HG02884 (cell line): ENCODE results near the gene SLC35C1.

ENCODE experiments used
- ATAC-seq: cut with Tn5 transposase; IDR thresholded peaks from one replicate; pipeline ENCODE4 v1.9.1; 2021; ENCODE audit warnings: mild to moderate bottlenecking, moderate library complexity; ENCODE audit not compliant: unreplicated experiment

SLC35C1 gene

DNA sequence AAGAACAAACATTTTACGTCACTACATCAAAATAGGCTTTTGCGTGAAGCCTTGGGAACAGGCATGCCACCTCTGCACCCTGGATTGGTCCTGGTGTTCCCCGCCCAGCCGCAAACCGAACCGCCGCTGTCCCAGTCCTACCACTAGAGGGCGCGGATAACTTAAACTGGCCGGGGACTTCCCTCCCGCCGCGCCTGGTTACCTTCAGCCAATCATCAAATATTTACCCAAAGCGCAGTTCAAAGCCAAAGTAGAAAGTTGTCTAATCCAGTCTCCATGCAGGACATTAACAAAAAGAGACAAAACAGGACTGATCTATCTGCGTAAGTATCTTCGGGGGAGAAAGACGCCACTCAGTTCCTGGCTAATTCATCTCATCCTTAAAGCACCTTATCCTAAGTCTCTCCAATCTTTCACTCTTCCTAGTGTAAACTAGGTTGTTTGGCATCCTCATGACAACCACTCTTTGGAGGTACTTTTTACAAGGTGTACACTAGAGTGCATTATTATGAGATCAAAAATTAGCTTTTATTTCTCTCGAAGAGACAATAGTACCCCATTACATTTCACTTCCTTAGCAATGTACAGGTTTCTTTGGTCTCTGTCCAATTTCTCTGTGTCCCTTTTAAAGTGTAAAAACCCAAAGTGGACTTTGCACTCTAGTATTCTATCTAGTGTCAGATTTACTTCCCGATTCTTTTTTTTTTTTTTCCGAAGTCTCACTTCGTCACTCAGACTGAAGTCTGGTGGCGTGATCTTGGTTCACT lies 38.4 kb downstream of the SLC35C1 start:
- ATAC-seq = no peak

DNA sequence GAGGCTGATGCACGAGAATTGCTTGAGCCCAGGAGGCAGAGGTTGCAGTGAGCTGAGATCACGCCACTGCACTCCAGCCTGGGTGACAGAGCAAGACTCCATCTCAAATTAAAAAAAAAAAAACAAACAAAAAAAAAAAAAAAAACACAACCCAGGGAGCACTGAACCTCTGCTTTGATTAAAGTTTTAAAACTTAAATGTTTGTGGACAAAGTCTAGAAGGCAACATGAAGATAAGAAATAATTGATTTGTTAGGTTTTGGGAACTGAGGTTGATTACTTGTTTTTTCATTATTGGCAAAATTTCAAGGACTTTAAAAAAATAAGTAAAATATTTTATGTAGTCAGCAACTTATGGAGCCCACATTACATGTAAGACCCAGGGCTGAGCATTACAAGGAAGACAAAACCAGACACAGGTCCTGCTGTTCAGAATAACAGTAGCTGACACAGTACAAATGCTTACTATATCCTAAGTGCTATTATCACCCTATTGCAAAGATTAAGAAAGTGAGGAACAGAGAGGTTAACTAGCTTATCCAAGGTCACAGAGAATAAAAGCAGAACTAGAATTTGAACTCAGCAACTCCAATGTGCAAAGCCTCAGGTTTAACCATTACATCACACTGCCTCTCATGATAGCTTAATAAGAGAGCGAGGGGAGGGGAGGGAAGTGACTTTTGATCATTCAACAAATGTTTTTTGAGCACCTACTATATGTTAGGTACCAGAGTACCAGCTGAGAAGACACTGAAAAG lies 40.1 kb downstream of the SLC35C1 start:
- no peak for ATAC-seq

DNA sequence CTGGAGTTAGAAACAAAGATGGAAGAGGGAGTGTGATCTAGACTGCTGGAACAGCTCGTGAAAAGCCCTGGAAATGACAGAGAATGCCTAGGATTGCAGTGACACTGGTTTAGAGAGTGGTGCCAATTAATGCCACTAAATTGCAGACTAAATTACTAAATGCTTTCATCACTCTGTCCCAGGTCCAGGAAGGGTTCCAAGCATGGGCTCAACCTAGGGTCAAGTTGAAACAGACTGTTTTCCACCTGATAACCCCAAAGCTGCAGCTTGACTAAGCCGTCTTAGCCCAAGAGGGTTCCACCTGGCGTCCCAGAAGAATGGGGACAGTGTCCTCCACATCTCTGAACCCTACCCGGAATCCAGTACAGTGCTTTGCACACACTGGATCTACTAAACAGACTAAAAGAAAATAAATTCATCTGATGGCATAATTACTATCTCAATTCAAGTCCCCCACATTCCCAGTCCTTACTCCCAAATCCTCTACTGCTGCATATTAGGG lies 41.3 kb downstream of the SLC35C1 start:
- ATAC-seq = no peak

DNA sequence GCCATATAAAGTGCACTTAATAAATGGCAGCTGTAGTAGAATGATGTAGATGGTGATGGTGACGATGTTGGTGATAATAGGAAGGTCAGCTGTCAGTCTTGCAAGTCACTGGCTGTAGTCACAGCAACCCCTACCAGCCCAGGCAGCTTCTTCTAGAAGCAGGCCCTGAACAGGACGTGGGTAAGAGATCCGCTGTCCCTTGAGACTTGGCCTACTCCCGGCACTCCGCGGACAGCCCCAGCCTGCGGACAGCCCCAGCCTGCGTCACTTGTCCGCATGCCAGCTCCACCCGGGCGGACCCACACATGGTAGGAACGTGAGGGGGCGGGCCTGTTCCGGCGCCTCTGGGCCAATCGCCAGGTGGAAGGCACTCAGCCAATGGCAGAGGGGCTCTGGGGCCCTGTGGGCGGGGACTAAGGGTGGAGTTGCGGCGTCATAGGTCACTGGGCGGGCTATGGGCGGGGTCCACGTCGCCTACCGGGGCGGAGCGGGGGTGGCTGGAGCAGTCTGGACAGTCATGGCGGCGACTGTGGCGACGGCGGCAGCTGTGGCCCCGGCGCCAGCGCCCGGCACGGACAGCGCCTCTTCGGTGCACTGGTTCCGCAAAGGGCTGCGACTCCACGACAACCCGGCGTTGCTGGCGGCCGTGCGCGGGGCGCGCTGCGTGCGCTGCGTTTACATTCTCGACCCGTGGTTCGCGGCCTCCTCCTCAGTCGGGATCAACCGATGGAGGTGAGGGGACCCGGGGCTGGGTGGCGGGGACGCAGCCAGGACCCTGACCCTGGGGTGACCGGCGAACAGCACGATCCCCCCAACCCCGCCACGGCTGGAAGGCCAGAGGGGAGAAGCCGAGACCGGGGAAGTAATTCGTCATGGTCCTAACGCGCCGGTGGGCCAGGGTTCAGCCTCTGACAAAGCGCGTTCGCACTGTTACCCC lies 42.3 kb downstream of the SLC35C1 start, which contains the start of gene CRY2:
Gene CRY2 (plus strand): TSS at position 502 of the 937 bp plus-strand sequence. CDS start 16 bp downstream, at position 518.
- ATAC-seq = peak; percentile 87

DNA sequence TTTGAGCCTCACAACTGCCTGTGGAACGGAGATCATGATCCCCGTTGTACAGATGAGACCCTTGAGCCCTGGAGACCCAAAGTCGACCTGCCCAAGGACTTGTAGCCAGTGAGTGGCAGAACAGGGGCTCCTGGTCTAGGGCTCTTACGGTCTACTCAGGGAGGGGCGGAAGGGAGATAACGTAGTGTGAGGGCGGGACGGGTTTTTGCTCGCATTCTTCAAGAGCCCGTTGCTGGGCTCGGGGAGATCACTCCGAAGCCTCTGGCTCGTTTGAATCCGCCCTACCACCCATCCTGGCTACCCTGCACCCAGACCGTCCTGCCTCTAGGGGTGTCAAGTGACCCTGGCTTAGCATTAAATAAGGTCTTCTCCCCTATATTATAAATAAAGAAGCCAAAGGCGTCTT lies 43.0 kb downstream of the SLC35C1 start:
- ATAC-seq = peak; percentile 23

DNA sequence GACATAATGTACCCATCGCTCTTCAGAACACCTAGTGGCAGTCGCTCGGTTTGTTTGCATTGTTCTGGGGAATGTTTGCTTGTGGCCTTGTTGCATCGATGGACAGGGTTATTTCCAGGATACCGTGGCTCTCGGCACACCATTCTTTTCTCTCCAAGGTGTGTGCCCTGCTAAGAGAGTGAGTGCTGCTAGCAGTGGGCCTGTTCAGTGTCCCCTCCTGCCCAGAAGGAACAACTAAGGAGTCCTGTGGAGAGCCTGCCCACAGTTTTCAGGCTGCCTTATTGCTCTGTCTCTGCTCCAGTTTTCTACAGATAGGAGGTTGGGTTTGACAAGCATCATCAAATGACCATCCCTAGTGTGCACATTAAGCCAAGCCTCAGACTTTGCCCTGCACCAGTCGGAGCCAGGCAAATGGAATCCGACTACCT lies 43.7 kb downstream of the SLC35C1 start:
- ATAC-seq = no peak

DNA sequence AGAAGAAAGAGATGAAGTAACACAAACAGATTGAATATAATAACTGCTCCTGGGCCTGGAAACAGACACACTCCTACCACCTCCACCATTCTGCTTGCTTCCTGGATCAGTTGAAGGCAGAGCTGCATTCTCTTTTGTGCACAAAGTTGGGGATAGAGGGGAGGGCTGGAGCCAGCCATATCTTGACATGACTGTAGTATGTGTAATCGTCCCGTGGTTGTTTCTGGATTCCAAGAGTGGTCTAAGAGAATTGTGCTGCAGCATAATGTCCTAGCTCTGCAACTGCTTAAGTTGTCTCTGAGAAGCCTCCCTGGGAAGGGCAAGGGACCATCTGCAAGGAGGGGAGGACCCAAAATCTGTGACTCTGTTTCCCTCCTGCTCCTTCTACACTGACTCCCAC lies 45.5 kb downstream of the SLC35C1 start:
- ATAC-seq = no peak

DNA sequence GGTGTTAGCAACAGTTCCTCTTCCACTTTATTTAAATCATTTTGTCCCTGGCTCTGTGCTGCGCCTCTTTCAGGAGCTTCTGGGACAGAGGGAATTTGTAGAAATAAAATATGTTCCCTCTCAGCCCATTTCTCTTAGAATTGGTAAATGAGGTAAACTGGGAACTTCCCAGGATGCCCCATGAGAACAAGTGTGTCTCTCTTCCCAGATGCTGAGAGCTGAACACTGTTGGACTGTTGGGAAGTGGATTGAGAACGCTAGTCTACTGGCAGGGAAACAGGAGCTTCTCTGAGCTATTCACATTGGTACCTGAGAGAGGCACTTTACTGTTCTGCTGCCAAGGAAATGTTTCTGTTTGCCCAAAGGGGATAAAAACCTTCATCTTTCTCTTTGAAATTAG lies 46.3 kb downstream of the SLC35C1 start:
- ATAC-seq = no peak

DNA sequence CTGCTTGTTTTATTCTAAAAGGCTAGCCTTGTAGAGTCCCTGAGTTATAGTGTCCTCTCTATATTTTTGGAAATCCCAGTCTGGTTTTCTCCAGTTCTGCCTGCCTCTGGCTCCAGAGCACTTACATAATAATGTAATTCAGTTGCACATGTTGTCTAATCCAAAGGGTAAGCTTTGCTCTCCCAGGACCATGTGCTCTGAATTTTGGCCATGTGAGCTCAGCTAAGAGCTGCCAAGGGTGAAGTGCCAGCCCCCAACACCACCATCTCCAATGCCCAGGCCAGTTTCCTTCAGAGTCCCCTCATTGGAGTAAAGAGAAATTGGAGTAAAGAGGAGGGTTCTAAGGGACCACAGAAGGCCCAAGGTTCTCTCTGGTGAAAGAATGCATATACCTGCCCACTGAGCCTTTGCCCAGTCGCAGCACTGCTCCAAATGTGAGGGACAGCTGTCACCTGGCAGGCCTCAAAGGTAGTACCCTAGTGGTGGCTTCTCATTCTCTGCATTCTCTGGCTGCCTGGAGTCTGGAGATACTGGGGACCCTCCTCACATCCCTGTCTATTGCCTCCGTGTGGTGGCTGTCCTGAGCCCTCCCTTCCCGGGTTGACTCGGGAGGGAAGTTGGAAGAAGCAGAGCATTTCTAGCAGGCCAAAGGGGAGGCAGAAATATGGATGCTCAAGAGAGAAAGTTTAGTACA lies 47.2 kb downstream of the SLC35C1 start:
- ATAC-seq = no peak

DNA sequence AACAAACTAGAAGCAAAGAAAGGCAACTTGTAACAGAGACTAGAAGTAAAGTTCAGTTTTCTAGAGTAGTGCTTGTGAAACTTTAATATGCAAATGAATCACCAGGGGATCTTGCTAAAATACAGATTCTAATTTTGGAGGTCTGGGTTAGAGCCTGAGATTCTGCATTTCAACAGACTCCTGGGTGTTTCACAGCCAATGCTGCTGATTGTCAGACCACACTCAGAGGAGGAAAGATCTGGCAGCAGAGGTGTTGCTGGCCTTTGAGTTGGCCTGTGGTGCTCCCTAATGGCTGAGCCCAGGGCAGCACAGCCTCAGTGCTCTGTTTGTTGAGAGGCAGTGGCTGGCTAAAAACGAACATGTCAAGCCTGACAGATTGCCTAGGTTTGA lies 47.8 kb downstream of the SLC35C1 start:
- ATAC-seq = no peak

DNA sequence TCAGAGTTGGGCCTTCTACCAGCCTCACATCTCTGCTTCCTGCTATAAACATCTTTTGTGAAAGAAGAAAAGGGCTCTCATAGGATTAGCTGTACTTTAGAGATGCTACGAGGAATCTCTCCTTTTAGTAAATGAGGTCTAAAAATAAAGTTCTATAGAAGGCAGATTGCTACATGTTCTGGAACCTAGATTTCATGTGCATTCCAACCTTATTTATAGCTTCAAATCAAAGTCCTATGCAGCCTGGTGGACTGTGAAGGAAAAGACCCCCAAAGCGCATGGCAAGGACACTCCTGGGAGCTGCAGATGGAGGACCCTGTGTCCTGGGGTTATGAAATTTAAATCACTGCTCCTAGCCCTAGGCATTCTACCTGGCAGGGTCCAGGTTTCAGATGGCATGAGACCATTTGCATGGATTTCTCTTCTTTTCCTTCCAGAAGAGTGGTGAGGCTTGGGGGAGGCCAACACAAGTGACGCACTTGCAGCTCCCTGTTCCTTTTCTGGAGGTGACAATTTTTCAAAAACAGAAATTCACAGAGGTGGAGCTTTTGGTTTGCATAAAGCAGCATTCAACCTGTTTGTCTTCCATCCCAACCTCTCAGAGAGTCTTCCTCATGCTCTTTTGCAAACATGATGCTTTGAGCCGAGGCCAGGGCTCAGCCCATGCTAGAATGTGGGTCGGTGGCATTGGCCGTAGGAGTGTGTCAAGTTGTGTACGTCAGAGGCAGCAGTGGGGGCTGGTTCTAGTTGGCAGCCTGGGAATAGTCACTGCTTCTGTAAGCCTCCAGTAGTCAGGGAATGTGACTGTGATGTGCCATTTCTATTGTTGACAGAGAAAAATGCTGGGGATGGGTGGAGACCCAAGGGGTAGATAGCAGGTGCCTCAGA lies 48.6 kb downstream of the SLC35C1 start:
- ATAC-seq = no peak

DNA sequence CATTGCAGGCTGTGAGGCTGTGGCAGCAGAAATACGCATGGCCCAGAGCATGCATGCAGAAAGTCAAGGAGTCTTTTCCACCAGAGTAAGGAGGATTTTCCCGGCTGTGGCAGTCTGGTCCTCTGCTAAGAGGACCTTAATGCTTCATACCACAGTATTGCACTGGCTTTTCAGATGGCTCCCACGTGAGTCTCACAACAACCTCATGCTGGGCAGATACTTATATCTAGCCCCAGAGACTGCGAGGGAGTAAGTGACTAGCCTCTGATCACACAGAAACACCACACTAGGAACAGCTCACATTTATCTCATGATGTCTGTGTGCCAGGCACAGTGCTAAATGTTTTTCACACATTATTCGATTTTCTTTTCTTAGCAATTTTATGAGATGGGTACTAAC lies 50.4 kb downstream of the SLC35C1 start:
- ATAC-seq = no peak

DNA sequence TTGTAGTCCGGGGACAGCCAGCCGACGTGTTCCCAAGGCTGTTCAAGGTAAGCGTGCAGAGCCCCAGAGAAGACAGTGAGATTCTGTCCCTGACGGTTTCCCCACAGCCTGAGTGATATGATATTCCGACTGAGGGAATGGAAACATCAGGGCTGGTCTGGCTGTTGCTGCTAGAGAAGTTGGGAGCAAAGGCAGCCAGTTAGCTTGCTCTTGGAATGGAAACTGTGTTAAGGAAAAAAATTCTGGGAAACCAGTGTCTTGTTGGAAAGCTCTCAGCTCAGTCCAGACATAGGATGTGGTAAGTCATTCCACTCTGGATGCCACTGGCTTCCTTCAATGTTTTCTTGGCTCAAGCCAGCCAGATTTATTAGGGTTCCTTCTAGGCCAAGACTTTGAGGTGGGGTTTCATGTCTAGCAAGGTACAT lies 51.1 kb downstream of the SLC35C1 start:
- no peak for ATAC-seq

DNA sequence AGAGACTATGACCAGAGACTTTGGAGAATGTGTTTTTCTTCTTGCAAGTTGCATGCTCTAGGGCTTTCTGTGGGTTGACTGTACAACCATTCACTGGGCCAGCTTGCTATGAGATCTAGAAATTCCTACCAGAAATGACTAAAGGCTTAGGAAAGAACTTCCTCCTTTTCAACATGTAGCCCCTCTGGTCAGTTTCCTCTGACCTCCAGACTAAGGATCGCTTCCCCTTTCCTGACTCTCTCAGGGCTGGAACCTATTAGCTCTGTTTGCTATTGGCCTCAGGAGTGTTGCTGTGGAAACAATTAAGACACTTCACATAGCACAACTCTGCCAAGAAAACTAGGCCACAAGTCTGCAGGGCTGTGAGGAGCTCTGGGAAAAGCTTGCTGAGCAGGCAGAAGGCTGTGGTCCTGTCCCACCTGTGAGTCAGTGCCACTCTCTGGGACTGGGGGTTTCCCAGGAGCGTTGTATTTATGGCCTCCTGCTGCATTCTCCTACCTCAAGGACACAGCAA lies 53.1 kb downstream of the SLC35C1 start:
- ATAC-seq = no peak

DNA sequence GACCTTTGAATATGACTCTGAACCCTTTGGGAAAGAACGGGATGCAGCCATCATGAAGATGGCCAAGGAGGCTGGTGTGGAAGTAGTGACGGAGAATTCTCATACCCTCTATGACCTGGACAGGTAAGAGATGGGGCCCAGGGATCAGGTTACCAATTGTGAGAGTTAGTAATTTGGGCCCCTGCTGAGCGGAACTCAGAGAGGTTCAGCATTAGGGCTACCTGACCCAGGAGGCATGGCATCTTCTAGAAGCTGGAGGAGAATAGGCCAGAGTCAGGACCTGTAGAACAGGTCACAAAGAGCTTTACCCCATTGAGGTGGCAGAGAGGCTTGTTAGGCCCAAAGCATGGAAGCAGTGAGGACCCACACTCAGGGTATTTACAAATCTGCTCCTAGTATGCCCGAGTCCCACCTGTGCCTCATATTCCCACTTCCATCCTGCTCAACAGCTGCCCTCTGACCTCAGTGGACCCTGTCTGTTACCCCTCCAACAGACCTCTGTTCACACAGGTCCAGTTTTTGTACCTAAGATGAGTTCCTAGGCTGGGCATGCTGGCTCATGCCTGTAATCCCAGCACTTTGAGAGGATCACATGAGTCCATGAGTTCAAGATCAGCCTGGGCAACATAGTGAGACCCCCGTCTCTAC lies 53.9 kb downstream of the SLC35C1 start:
- no peak for ATAC-seq

DNA sequence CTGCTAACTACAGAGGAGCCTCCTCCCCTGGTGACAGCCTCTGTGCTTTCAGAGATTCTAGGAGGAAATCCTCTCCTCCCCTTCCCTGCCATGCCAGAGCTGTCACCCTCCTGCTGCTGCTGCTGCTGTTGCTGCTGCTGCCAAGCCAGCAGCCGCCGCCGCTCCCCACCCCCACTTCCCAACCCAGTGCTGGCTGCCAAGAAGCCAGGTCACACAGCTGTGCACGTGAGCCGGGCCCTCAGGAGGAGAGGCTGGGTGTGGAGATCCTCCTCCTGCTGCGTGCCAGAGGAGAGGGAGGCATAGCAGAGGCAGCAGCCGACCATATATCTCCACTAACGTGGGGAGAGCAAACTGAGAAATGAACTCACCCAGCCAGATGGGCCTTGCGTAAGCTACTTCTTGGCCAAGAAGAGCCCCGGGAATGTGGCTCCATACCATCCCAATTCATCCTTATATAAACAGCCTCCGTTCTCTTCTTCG lies 54.8 kb downstream of the SLC35C1 start:
- ATAC-seq = no peak

DNA sequence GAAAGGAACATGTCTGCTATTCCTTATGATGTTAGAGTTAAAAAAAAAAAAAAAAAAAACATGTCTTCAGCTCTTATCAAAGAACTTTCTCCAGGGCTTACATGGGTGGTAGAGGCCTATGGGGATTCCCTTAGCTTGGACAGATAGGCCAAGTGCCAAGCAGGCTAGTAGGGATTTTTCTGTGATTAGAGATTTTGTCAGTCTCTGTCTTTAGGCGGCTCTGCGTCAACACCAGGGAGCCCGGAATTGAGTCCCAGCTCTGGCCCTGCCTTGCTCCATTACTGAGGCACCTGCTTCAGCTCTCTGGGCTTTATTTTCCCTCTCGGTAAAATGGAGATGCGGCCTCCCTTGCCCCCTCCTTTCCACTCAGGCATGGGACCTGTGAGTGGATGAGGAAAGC lies 55.4 kb downstream of the SLC35C1 start:
- no peak for ATAC-seq

DNA sequence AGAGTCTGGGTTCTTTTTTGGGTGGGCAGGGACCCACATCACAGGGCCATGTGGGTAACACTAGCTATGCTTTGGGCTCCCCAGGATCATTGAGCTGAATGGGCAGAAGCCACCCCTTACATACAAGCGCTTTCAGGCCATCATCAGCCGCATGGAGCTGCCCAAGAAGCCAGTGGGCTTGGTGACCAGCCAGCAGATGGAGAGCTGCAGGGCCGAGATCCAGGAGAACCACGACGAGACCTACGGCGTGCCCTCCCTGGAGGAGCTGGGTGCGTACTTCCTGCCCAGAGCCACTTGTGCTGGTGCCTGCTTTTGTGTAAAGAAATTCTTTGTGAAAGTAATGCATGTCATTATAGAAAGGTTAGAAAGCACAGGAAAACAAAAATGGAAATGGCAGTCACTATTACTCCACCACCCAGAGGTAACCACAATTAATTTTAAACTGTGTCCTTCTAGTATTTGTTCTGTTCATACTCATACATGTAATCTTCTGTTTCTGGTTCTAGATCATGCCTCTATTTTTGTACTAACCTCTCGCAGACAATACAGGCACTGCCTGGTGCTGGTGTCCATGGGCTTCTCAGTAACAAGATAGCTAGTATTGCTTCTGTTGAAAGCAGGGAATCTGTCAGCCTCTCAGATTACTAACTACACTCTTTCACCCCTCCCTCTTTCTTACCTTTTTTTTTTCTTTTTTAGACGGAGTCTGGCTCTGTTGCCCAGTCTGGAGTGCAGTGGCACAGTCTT lies 56.0 kb downstream of the SLC35C1 start:
- ATAC-seq = no peak
